Neural cell (in vitro differentiated cells): ENCODE data around the gene LMAN2L. TPM values are rescaled to one million over a fixed set of nuclear protein-coding genes. Genes with fewer than 3 reads are reported as not detected.

Source experiments
- H2AFZ ChIP-seq: fragments of 200-600, 300-800 bp; sonication (generic), shearing (Covaris generic); 2 replicates; pipeline ENCODE4 v1.6.0; 2014; ENCODE audit warnings: low read depth, mild to moderate bottlenecking, antibody characterized with exemption, low read length, moderate library complexity
- H3F3A ChIP-seq: fragments of 200-600 bp; shearing (Covaris generic); 2 replicates; pipeline ENCODE4 v1.6.1; 2016; ENCODE audit warnings: mild to moderate bottlenecking, moderate library complexity, mixed read lengths, antibody characterized with exemption, low read length; ENCODE audit not compliant: insufficient read depth, poor library complexity, severe bottlenecking
- H3K27ac ChIP-seq: fragments of 200-600, 300-800 bp; sonication (generic), shearing (Covaris generic); 2 replicates; pipeline ENCODE4 v1.5.1; 2014; ENCODE audit warnings: mild to moderate bottlenecking, low read length, moderate library complexity
- H3K27me3 ChIP-seq: fragments of 300-800, 200-600 bp; sonication (generic), shearing (Covaris generic); 2 replicates; pipeline ENCODE4 v1.6.0; 2014; ENCODE audit warnings: mild to moderate bottlenecking, low read depth, low read length, moderate library complexity; ENCODE audit not compliant: insufficient read depth
- H3K36me3 ChIP-seq: fragments of 300-800, 200-600 bp; sonication (generic), shearing (Covaris generic); 2 replicates; pipeline ENCODE4 v1.5.1; 2014; ENCODE audit warnings: mild to moderate bottlenecking, antibody characterized with exemption, low read length, moderate library complexity; ENCODE audit not compliant: insufficient read depth
- H3K4me2 ChIP-seq: fragments of 300-800, 200-600 bp; sonication (generic), shearing (Covaris generic); 2 replicates; pipeline ENCODE4 v1.6.0; 2014; ENCODE audit warnings: mild to moderate bottlenecking, low read length
- H3K4me3 ChIP-seq: fragments of 300-800, 200-600 bp; sonication (generic), shearing (Covaris generic); 2 replicates; pipeline ENCODE4 v1.5.1; 2014; ENCODE audit warnings: mild to moderate bottlenecking, low read length, moderate library complexity
- H3K79me2 ChIP-seq: fragments of 200-600 bp; shearing (Covaris generic); replicated peaks from 2 replicates; pipeline ENCODE4 v1.6.0; 2014; ENCODE audit warnings: mild to moderate bottlenecking, low read length, moderate library complexity; ENCODE audit not compliant: insufficient read depth
- H3K9ac ChIP-seq: fragments of 300-800, 200-600 bp; sonication (generic), shearing (Covaris generic); 2 replicates; pipeline ENCODE4 v1.6.1; 2016; ENCODE audit warnings: mild to moderate bottlenecking, low read length, mixed read lengths
- H3K9me2 ChIP-seq: fragments of 200-600 bp; shearing (Covaris generic); 2 replicates; pipeline ENCODE4 v1.6.1; 2016; ENCODE audit warnings: mild to moderate bottlenecking, low read length, mixed read lengths; ENCODE audit not compliant: insufficient read depth
- H3K9me3 ChIP-seq: fragments of 200-600, 300-800 bp; sonication (generic), shearing (Covaris generic); 2 replicates; pipeline ENCODE4 v1.6.1; 2016; ENCODE audit warnings: mild to moderate bottlenecking, mixed run types, low read length, moderate library complexity, mixed read lengths
- H4K20me1 ChIP-seq: fragments of 200-600 bp; shearing (Covaris generic); 2 replicates; pipeline ENCODE4 v1.6.1; 2016; ENCODE audit warnings: mild to moderate bottlenecking, mixed run types; ENCODE audit not compliant: insufficient read depth
- CTCF ChIP-seq: fragments of 450-650 bp; IDR thresholded peaks from 2 replicates; pipeline ENCODE4 v1.5.1; 2014; ENCODE audit warnings: antibody characterized with exemption, mild to moderate bottlenecking, moderate library complexity; ENCODE audit not compliant: poor library complexity, severe bottlenecking
- EP300 ChIP-seq: fragments of 450-650 bp; conservative IDR thresholded peaks from 2 replicates; pipeline ENCODE4 v1.6.1; 2014; ENCODE audit warnings: antibody characterized with exemption, mild to moderate bottlenecking, moderate library complexity; ENCODE audit not compliant: poor library complexity, severe bottlenecking
- EZH2 ChIP-seq: fragments of 200-600, 300-800 bp; shearing (Covaris generic), sonication (generic); IDR thresholded peaks from 2 replicates; pipeline ENCODE4 v1.6.1; 2014; ENCODE audit warnings: antibody characterized with exemption, low read length, borderline replicate concordance, mild to moderate bottlenecking; ENCODE audit not compliant: insufficient read depth, poor library complexity, severe bottlenecking
- MXI1 ChIP-seq: fragments of 450-650 bp; conservative IDR thresholded peaks from 2 replicates; pipeline ENCODE4 v1.6.1; 2014; ENCODE audit warnings: antibody characterized with exemption, mild to moderate bottlenecking; ENCODE audit not compliant: poor library complexity, severe bottlenecking
- POLR2AphosphoS5 ChIP-seq: IDR thresholded peaks from 2 replicates; pipeline ENCODE4 v1.6.1; 2012
- RAD21 ChIP-seq: fragments of 450-650 bp; conservative IDR thresholded peaks from 2 replicates; pipeline ENCODE4 v1.6.1; 2014; ENCODE audit warnings: antibody characterized with exemption, mild to moderate bottlenecking, moderate library complexity
- REST ChIP-seq: IDR thresholded peaks from 2 replicates; pipeline ENCODE4 v1.6.1; 2012; ENCODE audit warnings: borderline replicate concordance
- SMC3 ChIP-seq: fragments of 450-650 bp; conservative IDR thresholded peaks from 2 replicates; pipeline ENCODE4 v1.6.1; 2014; ENCODE audit warnings: antibody characterized with exemption, mild to moderate bottlenecking, moderate library complexity; ENCODE audit not compliant: poor library complexity
- TAF1 ChIP-seq: IDR thresholded peaks from 2 replicates; pipeline ENCODE4 v1.6.1; 2012; ENCODE audit warnings: low read depth
- polyA plus RNA-seq: library from polyadenylated mRNA; depleted of rRNA; stranded (reverse); fragments of >200 nt; gene quantifications from 2 replicates; pipeline ENCODE4 v1.2.3, GENCODE V29; 2014

The LMAN2L gene
- polyA plus RNA-seq, 1 donor from 2014 or later: 41.3 TPM

DNA sequence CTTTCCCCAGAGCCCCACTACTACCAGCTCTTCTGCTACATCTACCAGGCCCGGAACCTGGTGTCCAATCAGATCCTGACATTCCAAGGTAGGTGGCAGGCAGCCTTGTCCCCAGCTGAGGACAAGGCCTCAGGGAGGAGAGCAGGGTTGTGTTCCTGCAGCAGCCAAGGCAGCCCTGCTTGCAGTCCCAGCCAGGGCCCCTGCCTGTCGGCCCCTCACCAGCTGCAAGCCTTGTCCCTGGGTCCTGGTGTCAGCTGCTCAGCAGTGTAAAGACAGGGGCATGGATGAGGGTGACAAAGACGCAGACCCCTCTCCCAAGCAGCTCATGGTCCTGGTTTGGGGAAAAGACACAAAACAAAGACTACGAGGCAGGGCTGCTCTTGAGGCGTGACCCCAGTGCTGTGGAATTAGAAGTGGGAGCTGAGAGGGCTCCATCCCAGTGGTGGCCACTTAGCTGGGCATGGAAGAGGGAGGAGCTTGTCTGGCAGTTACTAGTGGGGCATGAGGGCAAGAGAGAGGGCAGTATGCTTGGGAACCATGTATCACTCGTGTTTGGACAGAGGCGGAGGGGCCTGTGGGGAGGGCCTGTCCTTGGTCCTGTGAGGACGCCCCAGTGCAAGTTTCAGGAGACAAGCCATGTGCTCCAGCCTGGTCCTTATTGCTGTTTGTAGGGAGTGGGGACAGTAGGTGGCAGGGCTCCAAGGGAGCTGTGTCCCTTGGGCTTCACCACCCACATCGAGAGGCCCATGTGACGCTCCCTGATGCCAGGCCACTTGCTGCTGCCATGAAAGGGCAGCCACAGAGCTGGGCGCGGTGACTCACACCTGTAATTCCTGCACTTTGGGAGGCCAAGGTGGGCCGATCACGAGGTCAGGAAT is 47.5 kb downstream of the LMAN2L start:
- TF ChIP-seq EZH2 (no peak), EP300 (no peak), MXI1 (no peak), CTCF (no peak)
- H3K27me3 ChIP-seq: no peaks in the 10 kb centered on the region
- no peaks in the 10 kb centered on the region for H3K9me2 ChIP-seq
- no peak overlapping the region for H3K9ac ChIP-seq
- no peaks in the 10 kb centered on the region for H3F3A ChIP-seq
- no peak overlapping the region for H3K4me2 ChIP-seq
- no peak overlapping the region for H2AFZ ChIP-seq
- no peaks in the 10 kb centered on the region for H3K9me3 ChIP-seq
- no peak overlapping the region for H3K4me3 ChIP-seq
- no peaks in the 10 kb centered on the region for H3K79me2 ChIP-seq
- H3K36me3 ChIP-seq: no peaks in the 10 kb centered on the region
- H3K27ac ChIP-seq: no peak overlapping the region
- no peaks in the 10 kb centered on the region for H4K20me1 ChIP-seq

DNA sequence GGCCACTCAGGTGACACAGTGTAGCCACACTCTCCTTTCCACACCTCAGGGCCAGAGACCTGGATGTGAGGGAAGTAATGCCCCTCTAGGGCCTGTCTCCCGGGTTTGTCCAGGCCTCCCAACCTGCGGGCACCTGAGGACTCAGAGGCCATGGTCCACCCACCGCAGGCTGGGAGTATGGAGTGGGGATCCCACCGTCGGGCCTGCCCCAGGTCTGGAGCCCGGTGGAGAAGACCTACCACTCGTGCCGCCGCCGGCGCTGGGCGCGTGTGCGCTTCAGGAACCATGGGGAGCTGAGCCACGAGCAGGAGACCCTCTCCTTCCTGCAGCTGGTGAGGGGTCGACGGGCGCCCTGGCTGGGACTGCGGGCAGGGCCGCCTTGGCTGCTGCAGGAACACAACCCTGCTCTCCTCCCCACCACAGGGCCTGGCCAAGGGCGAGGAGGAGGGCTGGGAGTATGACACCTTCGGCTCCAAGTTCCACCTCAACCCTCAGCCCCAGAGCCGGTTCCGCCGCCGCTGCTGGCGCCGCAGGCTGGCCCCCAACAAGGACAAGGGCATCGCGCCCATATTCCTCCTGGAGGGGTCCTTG is 48.7 kb downstream of the LMAN2L start:
- H3K4me2 ChIP-seq: no peak overlapping the region
- H3F3A ChIP-seq: no peaks in the 10 kb centered on the region
- H3K9me3 ChIP-seq: no peaks in the 10 kb centered on the region
- no peak overlapping the region for H3K27ac ChIP-seq
- H3K9me2 ChIP-seq: no peaks in the 10 kb centered on the region
- no peaks in the 10 kb centered on the region for H3K27me3 ChIP-seq
- no peak overlapping the region for H3K9ac ChIP-seq
- H2AFZ ChIP-seq: no peak overlapping the region
- no peaks in the 10 kb centered on the region for H3K36me3 ChIP-seq
- no peak overlapping the region for H3K4me3 ChIP-seq
- H4K20me1 ChIP-seq: no peaks in the 10 kb centered on the region
- TF ChIP-seq POLR2AphosphoS5: no peak
- TF ChIP-seq RAD21: no peak
- no peak for TF ChIP-seq EP300
- no peak for TF ChIP-seq EZH2
- TF ChIP-seq REST: no peak
- TF ChIP-seq TAF1: no peak
- no peak for TF ChIP-seq CTCF
- TF ChIP-seq MXI1: no peak
- no peak for TF ChIP-seq SMC3
- H3K79me2 ChIP-seq: no peaks in the 10 kb centered on the region
